Measurements from ENCODE around the gene PGAM5. TPM values are rescaled to one million over a fixed set of nuclear protein-coding genes. Genes with fewer than 3 reads are reported as not detected.

PGAM5 gene
- total RNA-seq, 1 experiment from 2014 or later: 101 TPM

GRCh38 chr12:132761921-132762583 lies 51.4 kb downstream of the PGAM5 start:
- peak overlapping the region; percentile 39 for H3K27ac Mint-ChIP-seq (ENCODE audit: unreplicated experiment)
- no peaks in the 10 kb centered on the region for H3K27me3 Mint-ChIP-seq (ENCODE audit: unreplicated experiment)
- H3K4me1 Mint-ChIP-seq (ENCODE audit: low read depth, unreplicated experiment): peaks cover 6% of the 10 kb centered on the region
- intact Hi-C loops (cut with micrococcal nuclease; ENCODE audit: unreplicated experiment): no loop called here
- CTCF ChIA-PET: no interaction called here
- DNase-seq: peak; percentile 95
- H3K36me3 Mint-ChIP-seq (ENCODE audit: insufficient read depth, unreplicated experiment): peaks cover 75% of the 10 kb centered on the region
- no TSS peak for BruUV-seq (replicated peaks)
- no peaks in the 10 kb centered on the region for H3K9me3 Mint-ChIP-seq (ENCODE audit: low read depth, unreplicated experiment)
- peak overlapping the region; percentile 61 for H3K4me3 Mint-ChIP-seq (ENCODE audit: low read depth, unreplicated experiment)
- TF ChIP-seq CTCF (IDR thresholded peaks at IDR 0.05; ENCODE audit: unreplicated experiment): no peak

GRCh38 chr12:132764231-132764630 lies 53.6 kb downstream of the PGAM5 start:
- intact Hi-C loops (cut with micrococcal nuclease; ENCODE audit: unreplicated experiment): no loop called here
- no peak overlapping the region for H3K27ac Mint-ChIP-seq (ENCODE audit: unreplicated experiment)
- no peaks in the 10 kb centered on the region for H3K27me3 Mint-ChIP-seq (ENCODE audit: unreplicated experiment)
- TF ChIP-seq CTCF (IDR thresholded peaks at IDR 0.05; ENCODE audit: unreplicated experiment): no peak
- no TSS peak for BruUV-seq (replicated peaks)
- no peaks in the 10 kb centered on the region for H3K9me3 Mint-ChIP-seq (ENCODE audit: low read depth, unreplicated experiment)
- CTCF ChIA-PET: no interaction called here
- H3K4me3 Mint-ChIP-seq (ENCODE audit: low read depth, unreplicated experiment): no peak overlapping the region
- H3K4me1 Mint-ChIP-seq (ENCODE audit: low read depth, unreplicated experiment): peaks cover 6% of the 10 kb centered on the region
- H3K36me3 Mint-ChIP-seq (ENCODE audit: insufficient read depth, unreplicated experiment): peaks cover 77% of the 10 kb centered on the region
- no peak for DNase-seq

GRCh38 chr12:132765361-132765760 lies 54.7 kb downstream of the PGAM5 start:
- no peak for DNase-seq
- H3K36me3 Mint-ChIP-seq (ENCODE audit: insufficient read depth, unreplicated experiment): peaks cover 76% of the 10 kb centered on the region
- H3K4me3 Mint-ChIP-seq (ENCODE audit: low read depth, unreplicated experiment): no peak overlapping the region
- H3K9me3 Mint-ChIP-seq (ENCODE audit: low read depth, unreplicated experiment): no peaks in the 10 kb centered on the region
- BruUV-seq (replicated peaks): no TSS peak
- peaks cover 1% of the 10 kb centered on the region for H3K4me1 Mint-ChIP-seq (ENCODE audit: low read depth, unreplicated experiment)
- H3K27ac Mint-ChIP-seq (ENCODE audit: unreplicated experiment): no peak overlapping the region
- CTCF ChIA-PET: no interaction called here
- H3K27me3 Mint-ChIP-seq (ENCODE audit: unreplicated experiment): no peaks in the 10 kb centered on the region
- intact Hi-C loops (cut with micrococcal nuclease; ENCODE audit: unreplicated experiment): no loop called here
- no peak for TF ChIP-seq CTCF (IDR thresholded peaks at IDR 0.05; ENCODE audit: unreplicated experiment)

GRCh38 chr12:132766380-132767085 lies 55.9 kb downstream of the PGAM5 start:
- BruUV-seq (replicated peaks): TSS peak; percentile 16
- H3K4me1 Mint-ChIP-seq (ENCODE audit: low read depth, unreplicated experiment): no peaks in the 10 kb centered on the region
- CTCF ChIA-PET: interaction anchor here (0.6 kb wide), 1 partner anchor 55 kb away, joined by 3 read pairs; no protein-coding TSS in a partner anchor
- no peaks in the 10 kb centered on the region for H3K9me3 Mint-ChIP-seq (ENCODE audit: low read depth, unreplicated experiment)
- H3K27ac Mint-ChIP-seq (ENCODE audit: unreplicated experiment): peak overlapping the region; percentile 50
- no peak for DNase-seq
- intact Hi-C loops (cut with micrococcal nuclease; ENCODE audit: unreplicated experiment): no loop called here
- H3K36me3 Mint-ChIP-seq (ENCODE audit: insufficient read depth, unreplicated experiment): peaks cover 76% of the 10 kb centered on the region
- H3K27me3 Mint-ChIP-seq (ENCODE audit: unreplicated experiment): no peaks in the 10 kb centered on the region
- TF ChIP-seq CTCF (IDR thresholded peaks at IDR 0.05; ENCODE audit: unreplicated experiment): no peak
- no peak overlapping the region for H3K4me3 Mint-ChIP-seq (ENCODE audit: low read depth, unreplicated experiment)

Data from Calu3 (cell line).